Sigmoid colon (tissue), 4 donors: ENCODE results near the gene TPGS1.

Experiments
- CTCF ChIP-seq, 4 experiments: fragments of 450-650 bp in 3 of 4; fragments of 200-600 bp in 1 of 4; IDR thresholded peaks; one replicate each; pipeline ENCODE4 v1.5.1; 2016 to 2019; ENCODE audit warnings: antibody characterized with exemption in 4 of 4, mild to moderate bottlenecking in 3 of 4, moderate library complexity in 2 of 4
- EP300 ChIP-seq, 4 donors: sonication (generic); formaldehyde crosslinking; IDR thresholded peaks; one replicate each; pipeline ENCODE4 v1.6.1; 2017; ENCODE audit warnings: antibody characterized with exemption in 4 of 4
- POLR2A ChIP-seq, 2 donors: fragments of 450-650 bp; IDR thresholded peaks; one replicate each; pipeline ENCODE4 v1.6.1; 2016; ENCODE audit warnings: antibody characterized with exemption in 2 of 2, mild to moderate bottlenecking in 2 of 2, moderate library complexity in 2 of 2
- POLR2AphosphoS5 ChIP-seq, 4 donors: sonication (generic); formaldehyde crosslinking; IDR thresholded peaks; one replicate each; pipeline ENCODE4 v1.6.1; 2017; ENCODE audit warnings: antibody characterized with exemption in 4 of 4

GRCh38 chr19:488505-489417, 18.5 kb upstream of the TPGS1 start:
- TF ChIP-seq CTCF (IDR thresholded peaks at IDR 0.05) (no peak), POLR2A (IDR thresholded peaks at IDR 0.05) (peak; percentile 36 to 76), POLR2AphosphoS5 (IDR thresholded peaks at IDR 0.05) (peak; percentile 79 to 95 (median 88)), EP300 (IDR thresholded peaks at IDR 0.05) (no peak)
